ENCODE measurements around the gene CACNB4. TPM values are rescaled to one million over a fixed set of nuclear protein-coding genes. Genes with fewer than 3 reads are reported as not detected.

Gene CACNB4
- total RNA-seq, 1 experiment from 2014 or later = not detected

DNA sequence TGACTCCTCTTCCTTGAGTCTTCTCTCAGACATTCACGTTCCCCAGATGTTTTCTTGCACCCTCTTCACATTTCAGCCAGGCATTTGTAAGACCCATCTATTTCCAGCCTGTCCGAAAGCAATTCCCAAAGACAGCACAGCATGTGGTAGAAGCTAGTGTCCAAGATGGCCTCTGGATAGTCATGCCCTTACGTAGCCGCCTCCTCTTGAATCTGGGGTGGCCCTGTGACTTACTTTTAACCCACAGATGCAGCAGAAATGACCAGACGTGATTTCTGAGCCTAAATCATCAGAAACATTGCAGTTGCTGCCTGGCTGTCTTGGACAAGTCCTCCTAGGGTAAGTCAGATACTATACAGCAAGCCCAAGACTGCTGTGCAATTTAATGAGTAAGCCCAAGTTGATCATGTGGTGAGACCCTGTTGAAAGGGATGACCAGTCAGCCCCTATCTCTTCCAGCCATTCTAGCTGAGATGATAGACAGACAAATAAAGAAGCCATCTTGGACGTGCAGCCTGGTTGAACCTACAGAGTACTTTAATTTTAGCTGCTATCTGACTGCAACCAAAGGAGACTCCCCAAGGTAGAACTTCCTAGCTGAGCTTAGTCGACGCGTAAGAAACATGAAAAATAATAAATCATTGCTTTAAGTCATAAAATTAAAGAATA lies 282.9 kb downstream of the CACNB4 start:
- Histone ChIP-seq H3K4me1 (ENCODE audit: insufficient read depth, low read length) (no peaks in the 10 kb centered on the region), H3F3A (ENCODE audit: low read length, unreplicated experiment) (no peaks in the 10 kb centered on the region), H3K79me2 (ENCODE audit: low read length) (peaks cover 56% of the 10 kb centered on the region), H4K20me1 (ENCODE audit: low read length) (no peaks in the 10 kb centered on the region), H3K36me3 (ENCODE audit: low read depth, low read length) (peaks cover 12% of the 10 kb centered on the region), H3K27ac (ENCODE audit: low read length) (no peak overlapping the region), H3K27me3 (ENCODE audit: low read length) (no peaks in the 10 kb centered on the region), H3K4me2 (ENCODE audit: low read length) (no peak overlapping the region), H3K9me2 (replicated peaks; ENCODE audit: low read length) (no peaks in the 10 kb centered on the region), H3K9ac (ENCODE audit: low read length) (no peak overlapping the region), H2AFZ (ENCODE audit: low read length) (no peak overlapping the region), H3K4me3 (ENCODE audit: low read length) (no peak overlapping the region), H3K9me3 (ENCODE audit: low read length) (no peaks in the 10 kb centered on the region)
- TF ChIP-seq EZH2 (IDR thresholded peaks at IDR 0.05; ENCODE audit: low read length, unreplicated experiment) (no peak), EZH2phosphoT487 (IDR thresholded peaks at IDR 0.05; ENCODE audit: borderline replicate concordance, low read length) (no peak)
- TF ChIP-seq, protein P1, sequence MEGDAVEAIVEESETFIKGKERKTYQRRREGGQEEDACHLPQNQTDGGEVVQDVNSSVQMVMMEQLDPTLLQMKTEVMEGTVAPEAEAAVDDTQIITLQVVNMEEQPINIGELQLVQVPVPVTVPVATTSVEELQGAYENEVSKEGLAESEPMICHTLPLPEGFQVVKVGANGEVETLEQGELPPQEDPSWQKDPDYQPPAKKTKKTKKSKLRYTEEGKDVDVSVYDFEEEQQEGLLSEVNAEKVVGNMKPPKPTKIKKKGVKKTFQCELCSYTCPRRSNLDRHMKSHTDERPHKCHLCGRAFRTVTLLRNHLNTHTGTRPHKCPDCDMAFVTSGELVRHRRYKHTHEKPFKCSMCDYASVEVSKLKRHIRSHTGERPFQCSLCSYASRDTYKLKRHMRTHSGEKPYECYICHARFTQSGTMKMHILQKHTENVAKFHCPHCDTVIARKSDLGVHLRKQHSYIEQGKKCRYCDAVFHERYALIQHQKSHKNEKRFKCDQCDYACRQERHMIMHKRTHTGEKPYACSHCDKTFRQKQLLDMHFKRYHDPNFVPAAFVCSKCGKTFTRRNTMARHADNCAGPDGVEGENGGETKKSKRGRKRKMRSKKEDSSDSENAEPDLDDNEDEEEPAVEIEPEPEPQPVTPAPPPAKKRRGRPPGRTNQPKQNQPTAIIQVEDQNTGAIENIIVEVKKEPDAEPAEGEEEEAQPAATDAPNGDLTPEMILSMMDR (conservative IDR thresholded peaks at IDR 0.05; ENCODE audit: low read depth, low read length) = no peak
- no TSS peak for BruUV-seq (replicated peaks)
- DNase-seq (no peak), ATAC-seq (no peak)
- intact Hi-C loops (cut with micrococcal nuclease) = no loop called here
- CTCF ChIA-PET = no interaction called here
- POLR2A ChIA-PET (ENCODE audit: unreplicated experiment) = no interaction called here

DNA sequence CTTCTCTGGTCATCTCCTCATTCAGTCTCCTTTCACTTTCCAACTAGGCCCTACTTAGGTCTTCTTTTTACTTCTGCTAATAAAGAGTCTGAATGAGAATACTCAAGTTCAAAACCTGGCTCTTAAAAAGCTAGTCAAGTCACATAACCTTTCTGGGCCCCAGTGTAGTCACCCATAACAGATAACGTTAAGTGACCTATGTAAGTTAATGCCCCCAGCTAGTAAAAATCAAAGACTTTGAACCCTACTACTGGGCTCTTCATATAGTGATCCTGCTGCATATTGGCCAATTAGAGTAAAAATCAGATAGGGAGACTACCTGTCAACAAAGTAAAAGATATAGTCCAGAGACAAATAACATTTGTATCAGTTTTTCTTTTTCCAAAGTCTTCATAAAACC lies 288.4 kb downstream of the CACNB4 start:
- no peaks in the 10 kb centered on the region for H3F3A ChIP-seq (ENCODE audit: low read length, unreplicated experiment)
- POLR2A ChIA-PET (ENCODE audit: unreplicated experiment) = no interaction called here

DNA sequence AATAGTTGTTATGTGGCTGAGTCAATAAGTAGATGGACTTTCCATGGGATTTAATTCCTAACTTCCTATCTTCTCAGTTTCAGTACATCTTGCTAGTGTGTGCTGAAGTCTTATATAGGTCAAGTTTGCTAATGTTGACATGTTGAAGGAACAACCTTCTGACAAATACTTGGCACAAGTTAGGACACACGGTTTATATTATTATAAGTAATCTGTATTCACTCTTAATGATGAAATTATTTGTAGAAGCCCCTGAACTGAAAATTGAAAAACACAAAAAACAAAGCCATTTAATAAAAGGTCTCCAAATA lies 289.8 kb downstream of the CACNB4 start:
- intact Hi-C loops (cut with micrococcal nuclease) = loop anchor here (5.0 kb wide), 1 partner anchor 117 kb away; no protein-coding TSS in a partner anchor
- CTCF ChIA-PET = no interaction called here

More for the DNA sequence above, 288.4 kb downstream of the CACNB4 start:
- H3K4me2 ChIP-seq (ENCODE audit: low read length) = no peak overlapping the region
- no peaks in the 10 kb centered on the region for H3K4me1 ChIP-seq (ENCODE audit: insufficient read depth, low read length)
- no peak for TF ChIP-seq EZH2 (IDR thresholded peaks at IDR 0.05; ENCODE audit: low read length, unreplicated experiment)
- TF ChIP-seq EZH2phosphoT487 (IDR thresholded peaks at IDR 0.05; ENCODE audit: borderline replicate concordance, low read length) = no peak
- TF ChIP-seq, protein P1 (conservative IDR thresholded peaks at IDR 0.05; ENCODE audit: low read depth, low read length) = no peak
- DNase-seq (no peak), ATAC-seq (no peak)
- H2AFZ ChIP-seq (ENCODE audit: low read length) = no peak overlapping the region
- intact Hi-C loops (cut with micrococcal nuclease) = no loop called here
- 0 out of 2 replicates have a peak, but pooled peaks cover 3% of the 10 kb centered on the region for H3K79me2 ChIP-seq (ENCODE audit: low read length)
- no peaks in the 10 kb centered on the region for H3K9me2 ChIP-seq (replicated peaks; ENCODE audit: low read length)
- no peaks in the 10 kb centered on the region for H3K27me3 ChIP-seq (ENCODE audit: low read length)
- H3K9ac ChIP-seq (ENCODE audit: low read length) = no peak overlapping the region
- H3K9me3 ChIP-seq (ENCODE audit: low read length) = no peaks in the 10 kb centered on the region
- CTCF ChIA-PET = no interaction called here
- H3K36me3 ChIP-seq (ENCODE audit: low read depth, low read length) = peaks cover 26% of the 10 kb centered on the region
- H3K27ac ChIP-seq (ENCODE audit: low read length) = no peak overlapping the region
- no peaks in the 10 kb centered on the region for H4K20me1 ChIP-seq (ENCODE audit: low read length)
- BruUV-seq (replicated peaks) = no TSS peak
- no peak overlapping the region for H3K4me3 ChIP-seq (ENCODE audit: low read length)

More for the DNA sequence above, 289.8 kb downstream of the CACNB4 start:
- no TSS peak for BruUV-seq (replicated peaks)
- Histone ChIP-seq H3K79me2 (ENCODE audit: low read length) (no peaks in the 10 kb centered on the region), H3K9me2 (replicated peaks; ENCODE audit: low read length) (no peaks in the 10 kb centered on the region), H3K9me3 (ENCODE audit: low read length) (no peaks in the 10 kb centered on the region), H4K20me1 (ENCODE audit: low read length) (no peaks in the 10 kb centered on the region), H3K4me1 (ENCODE audit: insufficient read depth, low read length) (no peaks in the 10 kb centered on the region), H3K36me3 (ENCODE audit: low read depth, low read length) (peaks cover 26% of the 10 kb centered on the region), H2AFZ (ENCODE audit: low read length) (no peak overlapping the region), H3F3A (ENCODE audit: low read length, unreplicated experiment) (no peaks in the 10 kb centered on the region), H3K4me3 (ENCODE audit: low read length) (no peak overlapping the region), H3K4me2 (ENCODE audit: low read length) (no peak overlapping the region), H3K27ac (ENCODE audit: low read length) (no peak overlapping the region), H3K9ac (ENCODE audit: low read length) (no peak overlapping the region), H3K27me3 (ENCODE audit: low read length) (no peaks in the 10 kb centered on the region)
- TF ChIP-seq EZH2 (IDR thresholded peaks at IDR 0.05; ENCODE audit: low read length, unreplicated experiment) (no peak), EZH2phosphoT487 (IDR thresholded peaks at IDR 0.05; ENCODE audit: borderline replicate concordance, low read length) (no peak)
- TF ChIP-seq, protein P1 (conservative IDR thresholded peaks at IDR 0.05; ENCODE audit: low read depth, low read length) = no peak
- ATAC-seq (no peak), DNase-seq (no peak)
- POLR2A ChIA-PET (ENCODE audit: unreplicated experiment) = no interaction called here

Data from PC-3 (cell line).